HepG2 (cell line): ENCODE results near the gene UGT3A2.

Experiments
- EZH2 ChIP-seq: conservative IDR thresholded peaks from 2 replicates; pipeline ENCODE4 v1.6.1; 2012; ENCODE audit warnings: mild to moderate bottlenecking, low read depth, low read length, moderate library complexity
- HOXA3 ChIP-seq: sonication (generic); formaldehyde crosslinking; IDR thresholded peaks from 2 replicates; pipeline ENCODE4 v1.5.0; 2020; ENCODE audit warnings: missing genetic modification reagents
- MEIS1 ChIP-seq: sonication (generic); formaldehyde crosslinking; IDR thresholded peaks from 2 replicates; pipeline ENCODE4 v1.9.0; 2021; ENCODE audit warnings: mild to moderate bottlenecking, missing genetic modification reagents, moderate library complexity, borderline replicate concordance
- PCBP1 ChIP-seq: fragments of 200-400 bp; formaldehyde crosslinking; IDR thresholded peaks from 2 replicates; pipeline ENCODE4 v1.6.1; 2017; ENCODE audit warnings: mild to moderate bottlenecking, low read depth, low read length, borderline replicate concordance
- RAD21 ChIP-seq: fragments of 450-650 bp; formaldehyde crosslinking; IDR thresholded peaks from 2 replicates; pipeline ENCODE4 v1.5.0; 2020; ENCODE audit warnings: mild to moderate bottlenecking
- SMC3 ChIP-seq: IDR thresholded peaks from 2 replicates; pipeline ENCODE4 v1.6.1; 2011; ENCODE audit warnings: low read length, improper control_type of control experiment
- SP2 ChIP-seq: sonication (generic); formaldehyde crosslinking; IDR thresholded peaks from 2 replicates; pipeline ENCODE4 v1.5.1; 2020; ENCODE audit warnings: mild to moderate bottlenecking, missing genetic modification reagents
- ZBTB2 ChIP-seq: sonication (generic); formaldehyde crosslinking; IDR thresholded peaks from 2 replicates; pipeline ENCODE4 v1.8.0; 2022; ENCODE audit warnings: low read depth, missing genetic modification reagents
- ZNF768 ChIP-seq: sonication (generic); formaldehyde crosslinking; IDR thresholded peaks from 2 replicates; pipeline ENCODE4 v1.4.0; 2020; ENCODE audit warnings: missing genetic modification reagents
- ZNF850 ChIP-seq: sonication (generic); formaldehyde crosslinking; conservative IDR thresholded peaks from 2 replicates; pipeline ENCODE4 v1.9.0; 2021; ENCODE audit warnings: mild to moderate bottlenecking, missing genetic modification reagents
- ZSCAN5A ChIP-seq: sonication (generic); formaldehyde crosslinking; IDR thresholded peaks from 2 replicates; pipeline ENCODE4 v1.8.0; 2022; ENCODE audit warnings: mild to moderate bottlenecking, missing genetic modification reagents, borderline replicate concordance
- ZZZ3 ChIP-seq: sonication (generic); formaldehyde crosslinking; IDR thresholded peaks from 2 replicates; pipeline ENCODE4 v1.4.0; 2020; ENCODE audit warnings: missing genetic modification reagents, mild to moderate bottlenecking, borderline replicate concordance
- TF ChIP-seq, protein P1 (sequence below): sonication (generic); formaldehyde crosslinking; IDR thresholded peaks from 2 replicates; pipeline ENCODE4 v1.5.0; 2020; ENCODE audit warnings: missing genetic modification reagents, mild to moderate bottlenecking, borderline replicate concordance
- TF ChIP-seq, protein P2 (sequence below): sonication (generic); formaldehyde crosslinking; IDR thresholded peaks from 2 replicates; pipeline ENCODE4 v1.4.0; 2020; ENCODE audit warnings: low read depth, mild to moderate bottlenecking, missing genetic modification reagents

- no peak for TF ChIP-seq HOXA3
- TF ChIP-seq ZZZ3 (CRISPR knock-in tag): no peak
- no peak for TF ChIP-seq RAD21 (CRISPR knock-in tag)
- TF ChIP-seq, protein P1, sequence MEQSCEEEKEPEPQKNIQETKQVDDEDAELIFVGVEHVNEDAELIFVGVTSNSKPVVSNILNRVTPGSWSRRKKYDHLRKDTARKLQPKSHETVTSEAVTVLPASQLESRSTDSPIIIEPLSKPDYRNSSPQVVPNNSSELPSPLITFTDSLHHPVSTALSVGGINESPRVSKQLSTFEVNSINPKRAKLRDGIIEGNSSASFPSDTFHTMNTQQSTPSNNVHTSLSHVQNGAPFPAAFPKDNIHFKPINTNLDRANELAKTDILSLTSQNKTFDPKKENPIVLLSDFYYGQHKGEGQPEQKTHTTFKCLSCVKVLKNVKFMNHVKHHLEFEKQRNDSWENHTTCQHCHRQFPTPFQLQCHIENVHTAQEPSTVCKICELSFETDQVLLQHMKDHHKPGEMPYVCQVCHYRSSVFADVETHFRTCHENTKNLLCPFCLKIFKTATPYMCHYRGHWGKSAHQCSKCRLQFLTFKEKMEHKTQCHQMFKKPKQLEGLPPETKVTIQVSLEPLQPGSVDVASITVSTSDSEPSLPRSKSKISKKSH (CRISPR knock-in tag): no peak
- no peak for TF ChIP-seq ZNF768
- no peak for TF ChIP-seq EZH2
- TF ChIP-seq SP2 (CRISPR knock-in tag): no peak
- no peak for TF ChIP-seq SMC3
- TF ChIP-seq, protein P2, sequence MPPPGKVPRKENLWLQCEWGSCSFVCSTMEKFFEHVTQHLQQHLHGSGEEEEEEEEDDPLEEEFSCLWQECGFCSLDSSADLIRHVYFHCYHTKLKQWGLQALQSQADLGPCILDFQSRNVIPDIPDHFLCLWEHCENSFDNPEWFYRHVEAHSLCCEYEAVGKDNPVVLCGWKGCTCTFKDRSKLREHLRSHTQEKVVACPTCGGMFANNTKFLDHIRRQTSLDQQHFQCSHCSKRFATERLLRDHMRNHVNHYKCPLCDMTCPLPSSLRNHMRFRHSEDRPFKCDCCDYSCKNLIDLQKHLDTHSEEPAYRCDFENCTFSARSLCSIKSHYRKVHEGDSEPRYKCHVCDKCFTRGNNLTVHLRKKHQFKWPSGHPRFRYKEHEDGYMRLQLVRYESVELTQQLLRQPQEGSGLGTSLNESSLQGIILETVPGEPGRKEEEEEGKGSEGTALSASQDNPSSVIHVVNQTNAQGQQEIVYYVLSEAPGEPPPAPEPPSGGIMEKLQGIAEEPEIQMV (CRISPR knock-in tag): no peak
- no peak for TF ChIP-seq ZSCAN5A (CRISPR knock-in tag)
- TF ChIP-seq ZNF850 (CRISPR knock-in tag): no peak
- no peak for TF ChIP-seq PCBP1
- TF ChIP-seq MEIS1 (CRISPR knock-in tag): no peak
- TF ChIP-seq ZBTB2 (CRISPR knock-in tag): no peak
Measured at GRCh38 chr5:36031223-36031622, 35.5 kb downstream of the UGT3A2 start.
